Epithelial cell of alveolus of lung (primary cell): Measurements from ENCODE around the gene CTNNB1. TPM values are rescaled to one million over a fixed set of nuclear protein-coding genes. Genes with fewer than 3 reads are reported as not detected.

ENCODE experiments used
- total RNA-seq: library from RNA; depleted of rRNA; stranded (reverse); fragments of >200 nt; gene quantifications from 2 replicates; pipeline ENCODE4 v1.2.1, GENCODE V29; 2015

The CTNNB1 gene
- 399 and 524 TPM in 2 replicates for total RNA-seq

GRCh38 chr3:41198950-41199865 is at the start of gene CTNNB1:
Gene CTNNB1 (plus strand): TSS chr3:41199505. CDS start chr3:41224069, 24,564 bp downstream.

